Esophagus muscularis mucosa (tissue), 4 donors: Measurements from ENCODE around the gene PTPRJ. TPM values are rescaled to one million over a fixed set of nuclear protein-coding genes. Genes with fewer than 3 reads are reported as not detected.

Source experiments
- DNase-seq: peaks from one replicate; pipeline ENCODE4 v3.0.0-alpha.2; 2017; ENCODE audit errors: extremely low spot score
- H3K27ac ChIP-seq, 4 donors: fragments of 200-600 bp; sonication (generic); replicated peaks in 1 of 4; 1 replicate in 3 of 4; 2 replicates in 1 of 4; pipeline ENCODE4 v1.5.1; 2016 to 2019; ENCODE audit warnings: mild to moderate bottlenecking in 1 of 4
- H3K27me3 ChIP-seq, 4 donors: fragments of 200-600 bp; sonication (generic); one replicate each; pipeline versions ENCODE4 v1.5.1 to v1.6.0; 2016 to 2019
- H3K36me3 ChIP-seq, 4 donors: fragments of 200-600 bp; sonication (generic); one replicate each; pipeline ENCODE4 v1.5.1; 2016 to 2019
- H3K4me1 ChIP-seq, 4 donors: fragments of 200-600 bp; sonication (generic); one replicate each; pipeline ENCODE4 v1.5.1; 2016 to 2019
- H3K4me3 ChIP-seq, 4 donors: fragments of 200-600 bp; sonication (generic); 1 replicate in 2 of 4; 2 replicates in 2 of 4; pipeline ENCODE4 v1.5.1; 2016 to 2019; ENCODE audit warnings: mild to moderate bottlenecking in 4 of 4, moderate library complexity in 1 of 4
- H3K9me3 ChIP-seq, 4 donors: fragments of 200-600 bp; sonication (generic); 1 replicate in 3 of 4; 2 replicates in 1 of 4; pipeline ENCODE4 v1.5.1; 2016 to 2019
- CTCF ChIP-seq, 3 experiments: fragments of 200-600 bp in 2 of 3; fragments of 450-650 bp in 1 of 3; sonication (generic) in 2 of 3; IDR thresholded peaks; one replicate each; pipeline ENCODE4 v1.5.1; 2017 to 2019; ENCODE audit warnings: antibody characterized with exemption in 3 of 3, mild to moderate bottlenecking in 2 of 3, moderate library complexity in 1 of 3
- EP300 ChIP-seq: sonication (generic); formaldehyde crosslinking; IDR thresholded peaks from one replicate; pipeline ENCODE4 v1.6.1; 2017; ENCODE audit warnings: antibody characterized with exemption
- POLR2A ChIP-seq: fragments of 450-650 bp; IDR thresholded peaks from one replicate; pipeline ENCODE4 v1.6.1; 2017; ENCODE audit warnings: antibody characterized with exemption, moderate library complexity, mild to moderate bottlenecking, low read depth
- POLR2AphosphoS5 ChIP-seq, 2 donors: sonication (generic); formaldehyde crosslinking; IDR thresholded peaks; one replicate each; pipeline ENCODE4 v1.6.1; 2017; ENCODE audit warnings: antibody characterized with exemption in 2 of 2
- WGBS: methylation state at CpG from one replicate; pipeline ENCODE4 v1.1.5; 2018; 5-methylcytosine and 5-hydroxymethylcytosine counted together
- intact Hi-C: fragments of 100-400 bp; cut with DNase I; formaldehyde crosslinking; loops from one replicate; pipeline ENCODE4 v1.15.1; 2023
- total RNA-seq, 4 donors: library from RNA; depleted of rRNA; stranded (reverse); fragments of >200 nt; gene quantifications; one replicate each; pipeline versions ENCODE4 v1.1.0 to v1.2.1, GENCODE V29; 2016

The PTPRJ gene
- total RNA-seq, 4 donors from 2014 or later, result 8.3 to 14.1 (median 10.5) TPM

- Histone ChIP-seq H3K4me1 (peaks cover 5 to 27% (median 16%) of the 10 kb centered on the region in 4 donors), H3K27ac (peak overlapping the region in 2 of 4 donors; percentile 13 to 42), H3K27me3 (peaks cover 0 to 8% (median 0%) of the 10 kb centered on the region in 4 donors), H3K9me3 (no peaks in the 10 kb centered on the region), H3K4me3 (no peak overlapping the region), H3K36me3 (no peaks in the 10 kb centered on the region)
- 86% methylated on average over 12 of the region's 12 CpGs for WGBS
- intact Hi-C loops, result no loop called here
- no peak for TF ChIP-seq EP300
- peak; percentile 88 for DNase-seq
These were observed 123.5 kb downstream of the PTPRJ start for GRCh38 chr11:48103621-48104567.

- Histone ChIP-seq H3K4me1 (peaks cover 8 to 31% (median 22%) of the 10 kb centered on the region in 4 donors), H3K9me3 (no peaks in the 10 kb centered on the region), H3K36me3 (no peaks in the 10 kb centered on the region), H3K27me3 (peaks cover 0 to 8% (median 0%) of the 10 kb centered on the region in 4 donors), H3K4me3 (no peak overlapping the region), H3K27ac (no peak overlapping the region)
- 89% methylated on average over 2 of the region's 3 CpGs for WGBS
- peak; percentile 66 for DNase-seq
- no peak for TF ChIP-seq EP300
- TF ChIP-seq POLR2AphosphoS5 (IDR thresholded peaks at IDR 0.05), result no peak
- no peak for TF ChIP-seq CTCF (IDR thresholded peaks at IDR 0.05)
- TF ChIP-seq POLR2A, result no peak
- intact Hi-C loops, result no loop called here
These were observed 124.2 kb downstream of the PTPRJ start for GRCh38 chr11:48104568-48104924.

DNA sequence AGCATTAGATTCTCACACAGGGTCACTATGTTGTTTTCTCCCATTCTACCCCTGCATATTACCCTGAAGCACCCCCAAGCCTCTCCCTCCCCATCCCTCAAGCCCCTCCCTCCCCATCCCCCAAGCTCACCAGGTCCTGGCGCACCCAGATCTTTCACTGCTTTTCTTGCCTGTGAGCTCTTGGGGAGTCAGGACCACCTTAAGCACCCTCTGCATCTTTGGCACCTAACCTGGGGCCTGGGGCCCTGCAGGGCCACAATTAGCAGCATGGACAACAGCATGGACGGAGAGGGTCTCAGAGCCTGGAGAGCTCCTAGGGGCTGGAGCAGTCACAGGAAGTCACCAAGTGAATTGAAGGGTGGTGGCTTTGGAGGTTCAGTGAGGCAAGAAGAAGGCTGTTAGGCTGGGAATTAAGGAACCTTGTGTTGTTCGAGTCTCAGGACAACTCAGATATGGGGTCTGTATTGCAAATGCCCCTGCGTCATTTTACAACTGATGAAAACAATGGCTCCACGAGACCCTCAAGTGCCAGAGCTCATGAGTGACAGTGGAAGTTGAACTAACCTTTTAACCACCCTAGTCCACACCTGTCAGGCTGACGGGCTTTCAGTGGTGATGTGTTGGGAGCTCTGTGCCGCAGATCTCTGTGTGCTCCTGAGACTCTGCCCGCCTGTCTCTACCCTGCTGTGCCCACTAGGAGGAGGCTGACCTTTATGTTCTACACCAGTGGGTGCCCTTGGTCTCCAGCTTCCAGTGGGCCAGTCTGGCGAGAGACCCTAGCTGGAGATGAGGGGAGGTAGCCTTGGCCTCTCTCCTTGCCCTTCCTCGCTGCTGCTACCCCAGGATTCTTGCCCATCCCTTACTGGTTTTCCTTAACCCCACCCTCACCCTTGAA is 125.0 kb downstream of the PTPRJ start:
- no peak overlapping the region for H3K27ac ChIP-seq
- 92% methylated on average over 7 of the region's 10 CpGs for WGBS
- intact Hi-C loops, result loop anchor here (5.0 kb wide), 1 partner anchor 38 kb away; no protein-coding TSS in a partner anchor

DNA sequence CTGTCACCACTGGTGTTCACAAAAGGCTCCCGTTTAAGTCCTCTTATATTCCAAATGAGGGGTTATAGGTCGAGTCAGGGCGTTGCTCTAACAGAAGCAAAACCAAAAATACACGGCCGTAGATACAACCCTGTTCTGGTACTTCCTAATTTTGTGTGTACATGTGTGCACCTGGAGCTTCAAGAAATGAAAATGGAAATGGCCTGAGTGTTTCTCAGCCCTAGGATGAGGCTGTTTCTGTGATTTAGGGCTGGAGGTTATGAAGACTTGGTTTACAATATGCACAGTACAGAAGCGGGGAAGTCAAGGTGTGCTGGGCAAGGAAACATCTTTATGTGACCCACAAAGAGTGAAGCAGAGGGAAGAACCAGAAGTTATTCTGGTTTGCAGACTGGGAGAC is 125.8 kb downstream of the PTPRJ start:
- WGBS, result 87% methylated on average over 6 of the region's 6 CpGs
- no peaks in the 10 kb centered on the region for H3K9me3 ChIP-seq
- H3K4me1 ChIP-seq, result peaks cover 14 to 40% (median 28%) of the 10 kb centered on the region in 4 donors
- H3K4me3 ChIP-seq, result no peak overlapping the region
- DNase-seq, result peak; percentile 66
- H3K36me3 ChIP-seq, result no peaks in the 10 kb centered on the region
- H3K27ac ChIP-seq, result no peak overlapping the region
- intact Hi-C loops, result loop anchor here (5.0 kb wide), 1 partner anchor 39 kb away; no protein-coding TSS in a partner anchor
- H3K27me3 ChIP-seq, result no peaks in the 10 kb centered on the region
- TF ChIP-seq POLR2A, result no peak
- TF ChIP-seq EP300, result no peak
- TF ChIP-seq CTCF (IDR thresholded peaks at IDR 0.05), result no peak

More for the DNA sequence above, 125.0 kb downstream of the PTPRJ start:
- peaks cover 16 to 39% (median 29%) of the 10 kb centered on the region in 4 donors for H3K4me1 ChIP-seq
- no peaks in the 10 kb centered on the region for H3K36me3 ChIP-seq
- peaks cover 0 to 8% (median 0%) of the 10 kb centered on the region in 4 donors for H3K27me3 ChIP-seq
- H3K9me3 ChIP-seq, result no peaks in the 10 kb centered on the region
- H3K4me3 ChIP-seq, result no peak overlapping the region
- TF ChIP-seq POLR2AphosphoS5 (IDR thresholded peaks at IDR 0.05), result no peak
- no peak for TF ChIP-seq POLR2A
- TF ChIP-seq EP300, result no peak
- DNase-seq, result peak; percentile 70

DNA sequence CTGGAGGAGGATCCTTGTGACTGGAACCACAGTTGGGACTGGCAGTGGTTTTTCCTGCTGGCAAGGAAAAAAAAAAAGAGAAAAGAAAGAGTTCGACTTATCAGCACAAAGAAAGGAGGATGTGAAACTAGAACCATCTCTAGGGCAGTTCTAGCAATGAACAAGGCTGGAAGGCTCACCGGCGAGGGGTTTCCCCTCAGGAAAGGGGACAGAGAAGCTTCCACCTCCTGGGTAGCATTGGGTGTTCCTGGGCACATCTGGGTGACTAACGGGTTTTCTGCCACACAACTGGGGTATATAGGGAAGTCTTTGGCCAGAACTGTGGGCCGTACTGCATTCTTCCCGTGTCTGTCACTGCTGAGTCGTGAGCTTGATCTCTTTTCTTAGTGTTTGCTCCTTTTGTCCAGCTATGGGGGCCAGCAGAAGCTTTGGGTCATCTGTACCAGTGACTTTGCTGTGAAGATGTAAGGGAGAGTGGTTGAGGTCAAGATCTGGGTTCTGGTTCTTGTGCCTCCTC is 126.9 kb downstream of the PTPRJ start:
- intact Hi-C loops, result loop anchor here (5.0 kb wide), 1 partner anchor 40 kb away; no protein-coding TSS in a partner anchor
- WGBS, result 74% methylated on average over 7 of the region's 7 CpGs

More for the DNA sequence above, 126.9 kb downstream of the PTPRJ start:
- TF ChIP-seq CTCF (IDR thresholded peaks at IDR 0.05) (no peak), EP300 (no peak), POLR2AphosphoS5 (IDR thresholded peaks at IDR 0.05) (no peak), POLR2A (no peak)
- Histone ChIP-seq H3K4me3 (no peak overlapping the region), H3K27me3 (no peaks in the 10 kb centered on the region), H3K27ac (no peak overlapping the region), H3K36me3 (no peaks in the 10 kb centered on the region), H3K9me3 (no peaks in the 10 kb centered on the region), H3K4me1 (peaks cover 11 to 30% (median 20%) of the 10 kb centered on the region in 4 donors)
- peak; percentile 85 for DNase-seq
